Activated CD8-positive, alpha-beta memory T cell treated with anti-CD3 and anti-CD28 coated beads, Interleukin-2, amount 50 U/mL, for 24 hours (primary cell): ENCODE results near the gene ROPN1L.

ENCODE experiments used
- DNase-seq: peaks from one replicate; pipeline ENCODE4 v3.0.0-alpha.2; 2020; ENCODE audit errors: extremely low read depth

Gene ROPN1L

DNA sequence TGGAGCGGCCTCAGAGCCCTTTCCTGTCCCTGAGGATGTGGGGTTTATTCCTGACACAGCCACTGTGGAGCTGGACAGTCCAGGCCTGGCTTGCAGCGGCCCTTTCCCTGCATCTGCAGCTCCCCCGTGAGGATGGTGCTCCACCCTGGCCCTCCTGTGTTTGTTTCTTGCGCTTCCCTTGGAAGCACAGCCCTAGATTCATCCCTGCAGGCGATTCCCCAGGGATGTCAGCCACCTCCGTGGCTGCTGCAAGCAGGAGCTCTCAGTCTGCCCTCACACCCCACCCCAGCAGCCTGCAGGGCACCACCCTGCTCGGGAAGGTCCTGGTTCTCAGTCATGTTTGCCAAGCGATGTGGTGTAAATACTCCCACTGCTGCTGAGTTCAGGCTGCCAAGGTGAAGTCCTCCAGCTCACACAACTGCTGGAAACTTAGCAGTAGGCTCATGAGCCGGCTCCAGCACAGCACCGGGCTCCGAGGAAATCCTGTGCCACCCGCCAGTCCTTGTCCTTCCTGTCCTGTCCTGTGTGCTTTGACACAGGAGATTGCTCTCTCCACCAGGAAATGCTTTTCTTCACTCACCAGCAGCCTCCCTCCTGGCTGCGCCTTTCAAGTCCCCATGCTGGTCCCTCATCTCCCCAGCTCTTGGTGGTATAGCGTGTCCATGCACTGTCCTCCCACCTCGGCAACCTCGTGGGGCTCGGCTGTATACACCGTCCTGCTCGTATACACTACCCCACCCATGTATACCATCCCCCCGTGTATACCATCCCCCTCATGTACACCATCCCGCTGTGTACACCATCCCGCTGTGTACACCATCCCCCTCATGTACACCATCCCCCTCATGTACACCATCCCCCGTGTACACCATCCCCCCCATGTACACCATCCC is 16.2 kb downstream of the ROPN1L start:
- DNase-seq, result no peak

DNA sequence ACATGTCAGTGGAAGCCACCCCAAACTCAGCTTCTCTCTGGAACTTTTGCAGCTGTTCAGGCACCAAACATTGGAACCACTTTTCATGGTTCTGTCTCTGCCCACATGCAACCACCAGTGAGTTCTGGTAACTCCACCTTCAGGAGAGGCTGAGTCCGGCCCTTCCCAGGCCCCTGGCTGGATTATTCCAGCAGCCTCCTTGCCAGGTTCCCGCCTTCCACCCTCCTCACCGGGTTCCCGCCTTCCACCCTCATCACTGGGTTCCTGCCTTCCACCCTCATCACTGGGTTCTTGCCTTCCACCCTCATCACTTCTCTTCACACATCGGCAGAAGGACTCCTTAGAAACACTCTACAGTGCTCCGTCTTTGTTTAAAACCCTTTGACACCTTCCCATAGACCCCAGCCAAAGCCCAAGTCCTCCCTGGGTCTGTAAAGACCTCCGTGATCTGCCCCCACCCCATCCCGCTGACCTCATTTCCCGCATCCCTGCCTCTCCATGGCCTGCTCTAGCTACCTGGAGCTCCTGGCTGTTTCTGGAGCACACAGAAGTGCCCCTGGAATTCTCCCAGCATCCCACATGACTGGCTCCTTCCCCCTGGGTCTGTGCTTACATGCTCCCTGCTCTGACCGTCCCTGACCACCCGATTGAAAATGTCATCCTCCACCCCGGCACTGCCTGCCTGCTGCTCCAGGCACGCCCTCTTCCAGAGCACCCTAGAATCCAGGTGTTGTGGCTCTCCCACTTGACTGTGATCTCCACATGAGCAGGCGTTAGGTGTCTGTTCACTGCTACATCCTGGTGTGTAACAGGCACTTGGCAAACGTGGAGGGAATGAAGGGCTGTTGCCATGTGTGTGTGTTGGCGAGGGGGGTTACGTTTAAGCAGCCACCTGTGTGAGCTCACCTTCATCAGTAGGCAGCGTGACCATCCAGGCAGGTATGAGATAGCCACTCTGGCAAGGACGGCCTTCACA is 17.7 kb downstream of the ROPN1L start:
- DNase-seq, result no peak

DNA sequence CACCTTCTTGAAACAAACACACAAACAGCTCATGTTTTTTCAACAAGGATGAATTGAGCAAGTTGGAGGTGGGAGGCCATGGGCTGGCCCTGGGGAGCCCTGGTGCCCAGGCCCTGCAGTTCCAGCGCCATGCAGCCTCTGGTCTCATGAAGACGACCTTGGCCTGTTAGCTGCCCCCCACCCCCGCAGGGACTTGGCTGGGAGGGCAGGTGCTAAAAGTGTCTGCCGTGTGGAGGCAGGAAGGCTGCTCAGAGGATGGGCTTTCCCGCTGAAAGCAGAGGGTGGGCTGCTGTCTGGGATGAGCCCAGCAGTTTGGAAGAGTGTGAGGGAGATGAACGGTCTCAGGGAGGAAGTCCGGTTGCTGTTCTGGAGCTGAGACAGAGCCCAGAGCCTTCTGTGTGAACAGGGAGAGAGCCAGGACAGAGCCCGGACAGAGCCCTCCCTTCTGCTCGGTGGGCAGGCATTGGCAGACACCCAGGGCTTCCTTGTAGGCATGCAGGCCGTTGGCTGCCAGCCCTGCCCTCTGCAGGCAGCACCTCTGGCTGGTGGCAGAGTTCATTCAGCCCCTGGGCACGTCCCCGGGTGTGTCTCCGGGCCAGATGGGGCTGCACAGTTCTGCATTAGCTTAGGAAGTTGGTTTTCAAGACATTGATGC is 18.7 kb downstream of the ROPN1L start:
- no peak for DNase-seq

DNA sequence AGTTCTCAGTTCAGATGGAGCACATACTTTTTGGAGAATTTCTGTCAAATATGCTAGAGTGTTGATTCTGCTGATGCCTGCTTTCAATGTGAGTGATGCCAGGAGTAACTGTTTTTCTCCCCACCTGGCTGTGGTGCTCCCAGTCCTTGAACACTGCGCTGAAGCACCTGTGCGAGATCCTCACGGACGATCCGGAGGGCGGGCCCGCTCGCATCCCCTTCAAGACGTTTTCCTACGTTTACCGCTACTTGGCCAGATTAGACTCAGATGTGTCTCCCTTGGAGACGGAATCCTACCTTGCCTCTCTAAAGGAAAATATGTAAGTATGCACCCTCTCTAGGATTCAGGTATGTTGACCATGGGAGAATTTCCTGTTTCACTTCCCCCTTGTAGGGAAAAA is 19.4 kb downstream of the ROPN1L start:
- DNase-seq, result no peak

DNA sequence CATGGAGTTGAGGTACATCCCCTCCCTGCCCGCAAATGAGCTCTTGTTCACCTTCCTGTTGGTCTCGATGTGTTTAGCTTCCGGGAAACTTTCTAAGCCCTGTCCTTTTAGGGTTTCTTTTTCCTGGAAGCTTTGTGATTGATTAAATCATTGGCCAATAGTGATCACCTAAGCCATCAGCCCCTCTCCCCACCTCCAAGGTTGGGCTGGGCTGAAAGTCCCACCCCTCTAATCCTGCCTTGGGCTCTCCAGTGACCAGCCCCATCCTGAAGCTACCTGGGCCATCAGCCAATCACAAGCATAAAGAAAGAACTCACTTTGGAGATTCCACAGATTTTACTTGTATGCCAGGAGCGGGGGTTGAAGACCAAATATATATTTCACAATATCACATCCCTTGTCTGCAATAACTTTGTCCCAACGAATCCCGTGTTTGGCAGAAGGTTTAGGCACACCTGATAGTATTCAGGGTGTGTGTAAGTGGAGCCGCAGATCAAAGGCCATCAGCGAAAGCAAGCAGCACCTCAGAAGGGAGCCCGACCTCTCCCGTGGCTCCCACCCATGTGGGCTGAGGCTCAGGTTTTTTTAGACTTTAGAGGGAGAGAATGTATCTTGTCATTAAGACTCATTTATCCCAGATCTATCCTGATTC is 20.4 kb downstream of the ROPN1L start:
- no peak for DNase-seq

DNA sequence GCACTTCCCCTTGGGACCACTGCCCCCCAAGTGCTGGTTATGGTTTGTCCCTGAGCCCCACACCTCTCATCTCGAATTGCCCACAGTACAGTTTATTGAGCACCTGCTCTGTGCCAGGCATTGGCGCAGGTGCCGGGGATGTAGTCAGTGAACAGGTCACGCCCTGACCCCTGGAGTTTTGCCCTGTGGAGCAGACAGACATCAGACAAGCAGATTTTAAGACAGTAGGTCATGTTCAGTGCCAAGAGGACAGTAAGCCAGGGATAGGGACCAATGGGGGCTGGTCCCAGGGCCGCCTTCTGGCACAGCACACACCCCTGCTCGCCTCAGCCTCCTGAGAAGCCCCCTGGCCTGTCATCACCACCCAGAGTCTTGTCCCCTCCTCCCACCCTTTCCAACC is 21.9 kb downstream of the ROPN1L start:
- DNase-seq, result no peak

DNA sequence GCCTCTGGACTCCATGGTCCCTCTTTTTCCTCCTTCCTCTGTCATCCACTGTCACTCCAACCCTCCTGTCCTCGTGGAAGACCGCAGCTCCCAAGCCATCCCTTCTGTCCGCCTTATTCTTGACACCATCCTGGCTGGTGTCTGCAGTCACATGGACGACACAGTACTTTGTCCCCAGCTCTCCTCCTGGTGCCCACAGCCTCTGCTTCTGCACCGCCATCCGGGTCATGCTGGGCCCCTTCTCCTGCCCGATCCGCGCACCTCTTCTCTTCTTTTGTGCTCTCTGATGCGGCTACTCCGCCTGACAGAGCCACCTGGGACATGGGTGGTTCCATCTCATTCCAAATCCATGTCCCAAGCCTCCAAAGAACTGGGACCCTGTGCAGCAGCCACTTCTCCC is 22.5 kb downstream of the ROPN1L start:
- DNase-seq, result no peak

DNA sequence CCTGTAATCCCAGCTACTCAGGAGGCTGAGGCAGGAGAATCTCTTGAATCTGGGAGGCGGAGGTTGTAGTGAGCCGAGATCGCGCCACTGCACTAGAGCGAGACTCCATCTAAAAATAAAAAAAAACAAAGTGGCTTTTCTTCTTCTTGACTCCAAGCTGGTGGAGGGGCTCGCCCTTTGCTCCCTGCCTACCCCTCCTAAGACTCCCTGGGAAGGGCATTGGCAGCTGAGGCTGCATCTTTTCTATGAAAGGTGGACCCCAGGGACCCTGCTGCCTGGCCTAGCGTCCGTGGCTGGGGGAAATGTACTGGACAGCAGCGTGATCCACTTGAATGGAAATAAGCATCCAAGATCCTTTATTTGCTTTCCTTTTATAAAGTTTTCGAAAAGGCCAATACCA is 24.0 kb downstream of the ROPN1L start:
- DNase-seq, result no peak

DNA sequence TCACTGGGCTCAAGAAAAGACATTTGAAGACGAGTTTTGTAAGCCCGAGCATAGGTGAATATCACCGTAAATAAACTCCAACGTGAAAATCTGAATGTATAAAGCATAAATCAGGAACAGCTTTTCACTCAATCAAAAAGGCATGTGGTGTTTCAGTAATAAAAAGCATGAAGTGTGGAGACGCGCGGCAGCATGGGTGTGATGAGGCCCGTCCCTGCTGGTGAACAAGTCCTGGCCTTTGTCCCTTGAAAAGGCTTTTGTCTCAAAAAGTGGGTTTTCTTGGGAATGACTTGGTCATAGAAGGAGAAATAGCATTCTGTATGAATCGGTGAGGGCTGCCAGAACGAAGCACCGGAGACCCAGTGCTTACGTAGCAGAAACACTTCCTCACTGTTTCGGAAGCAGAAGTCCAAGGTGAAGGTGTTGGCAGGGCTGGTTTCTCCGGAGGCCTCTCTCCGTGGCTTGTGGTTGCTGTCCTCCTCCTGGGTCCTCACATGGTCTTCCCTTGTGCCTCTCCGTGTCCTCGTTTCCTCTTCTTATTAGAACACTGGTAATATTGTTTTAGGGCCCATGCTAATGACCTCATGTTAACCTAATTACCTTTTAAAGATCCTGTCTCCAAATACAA is 24.9 kb downstream of the ROPN1L start:
- no peak for DNase-seq

DNA sequence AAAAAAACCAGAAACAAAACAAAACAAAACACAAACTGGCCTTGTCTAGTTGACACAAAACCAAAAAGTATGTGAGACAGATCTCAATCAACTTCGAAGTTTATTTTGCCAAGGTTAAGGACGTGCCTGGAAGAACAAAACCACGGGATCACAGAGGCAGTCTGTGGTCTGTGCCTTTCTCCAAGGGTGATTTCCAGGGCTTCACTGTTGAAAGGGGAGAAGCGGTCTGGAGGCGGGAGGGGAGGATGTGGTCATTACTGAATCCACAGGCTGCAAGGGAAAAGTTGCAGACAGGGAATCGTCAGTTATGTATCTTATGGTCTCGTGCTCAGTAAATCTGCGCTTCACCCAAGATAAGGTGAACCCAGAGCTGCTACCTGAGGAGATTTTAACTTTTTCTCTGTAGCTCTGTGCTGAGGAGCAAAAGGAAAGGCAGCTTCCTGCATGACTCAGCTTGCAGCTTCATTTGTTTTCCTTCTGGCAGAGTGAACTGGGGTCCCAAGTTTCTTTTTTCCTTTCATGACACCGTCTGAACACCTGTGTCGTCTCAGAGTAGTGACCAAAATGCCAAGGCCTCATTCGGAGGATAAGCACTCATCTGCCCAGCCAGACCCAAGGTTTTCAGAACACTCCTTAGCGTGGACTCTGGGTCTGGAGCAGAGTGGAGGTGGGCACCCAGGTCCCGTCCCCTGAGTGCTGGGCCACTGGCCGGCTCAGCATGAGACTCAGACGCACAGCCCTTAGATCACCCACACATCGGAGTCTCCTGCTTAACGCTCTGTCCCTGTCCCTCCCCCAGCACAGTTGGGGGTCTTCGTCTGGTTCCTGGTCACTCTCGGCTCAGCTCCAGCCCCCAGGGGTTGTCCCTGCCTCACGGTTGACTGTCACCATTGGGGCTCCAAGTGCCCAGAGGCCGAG is 25.9 kb downstream of the ROPN1L start:
- DNase-seq, result no peak

DNA sequence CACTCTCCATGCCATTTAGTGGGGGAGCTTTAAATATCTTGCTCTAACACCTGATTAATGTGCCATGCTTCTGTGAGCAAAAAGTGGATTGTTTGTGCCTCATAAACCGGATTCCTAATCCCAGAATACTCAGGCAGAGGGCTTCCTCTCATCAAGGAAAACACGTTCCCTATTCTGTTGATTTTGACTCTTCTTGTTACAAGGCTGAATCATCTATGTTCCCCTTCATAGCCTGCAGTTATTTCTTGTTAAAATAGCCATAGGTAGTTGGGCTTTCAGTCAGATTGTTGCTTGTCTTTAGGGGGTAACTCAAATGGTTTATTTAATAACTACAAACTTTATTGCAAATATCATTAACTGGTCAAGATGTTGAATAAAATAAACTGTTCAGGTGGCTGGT is 26.6 kb downstream of the ROPN1L start:
- DNase-seq, result no peak

DNA sequence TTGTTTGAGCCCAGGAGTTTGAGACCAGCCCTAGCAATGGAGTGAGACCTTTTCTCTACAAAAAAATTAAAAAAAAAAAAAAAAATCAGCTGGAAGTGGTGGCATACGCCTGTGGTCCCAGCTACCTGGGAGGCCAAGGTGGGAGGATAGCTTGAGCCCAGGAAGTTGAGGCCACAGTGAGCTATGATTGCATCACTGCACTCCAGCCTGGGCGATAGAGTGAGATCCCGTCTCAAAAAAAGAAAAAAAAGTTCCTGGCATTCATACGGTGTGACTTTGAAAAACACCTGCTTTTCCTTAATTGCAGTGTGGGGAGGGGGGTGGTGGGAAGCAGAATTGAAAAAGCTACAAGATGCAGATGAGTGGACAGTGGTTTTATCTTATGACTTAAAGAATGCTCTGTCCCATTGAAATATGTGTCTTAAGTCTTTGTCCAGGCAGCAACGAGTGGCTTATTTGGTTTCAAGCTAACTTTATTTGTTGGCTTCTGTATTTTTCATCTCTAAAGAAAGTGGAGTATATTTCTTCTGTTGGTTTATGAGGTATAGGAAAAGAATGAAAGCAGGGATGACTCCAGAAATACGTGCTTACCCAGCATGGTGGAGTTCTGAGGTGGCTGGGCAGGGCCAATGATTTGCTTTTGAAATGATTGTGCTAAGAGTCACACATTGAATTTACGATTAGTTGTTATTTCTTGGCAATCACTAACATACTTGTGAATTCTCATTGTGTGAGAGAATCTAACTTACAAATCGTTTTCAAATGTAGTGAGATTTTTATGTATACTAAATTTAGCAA is 27.8 kb downstream of the ROPN1L start:
- no peak for DNase-seq

DNA sequence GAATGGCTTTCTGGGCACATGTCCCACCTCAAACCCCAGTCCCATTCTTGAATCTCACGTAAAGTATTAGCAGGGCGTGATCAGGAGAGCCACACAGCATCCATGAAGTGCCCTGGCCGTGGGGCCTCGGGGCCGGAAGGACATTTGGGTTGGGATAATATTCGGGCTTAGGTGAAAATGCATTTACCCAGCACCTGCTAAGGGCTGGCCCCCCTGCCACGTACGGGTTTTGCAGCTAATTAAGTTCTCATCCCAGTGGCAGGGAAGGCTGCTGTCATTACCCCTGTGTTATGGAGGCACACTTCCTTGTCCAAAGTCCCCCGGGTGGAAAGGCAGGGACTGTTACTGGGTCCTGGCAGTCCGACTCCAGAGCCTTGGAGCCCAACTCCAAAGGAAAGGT is 29.0 kb downstream of the ROPN1L start:
- no peak for DNase-seq

DNA sequence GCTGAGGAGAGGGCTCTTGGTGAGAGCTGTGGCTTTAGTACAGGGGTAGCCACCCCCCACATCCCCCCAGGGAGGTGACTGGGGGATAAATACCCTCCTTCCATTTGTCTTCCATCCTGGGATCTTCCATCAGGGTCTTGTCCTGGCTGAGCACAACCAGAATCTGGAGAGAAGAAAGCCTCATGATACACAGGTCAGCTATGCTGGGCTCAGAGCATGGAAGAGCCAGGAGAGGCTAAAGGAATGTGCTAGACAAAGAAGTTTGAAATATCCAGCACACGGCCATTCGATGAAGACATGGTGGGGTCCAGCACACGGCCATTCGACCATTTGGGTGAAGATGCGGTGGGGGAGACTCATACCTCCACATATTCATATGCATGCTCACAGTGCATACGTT is 30.0 kb downstream of the ROPN1L start:
- no peak for DNase-seq

DNA sequence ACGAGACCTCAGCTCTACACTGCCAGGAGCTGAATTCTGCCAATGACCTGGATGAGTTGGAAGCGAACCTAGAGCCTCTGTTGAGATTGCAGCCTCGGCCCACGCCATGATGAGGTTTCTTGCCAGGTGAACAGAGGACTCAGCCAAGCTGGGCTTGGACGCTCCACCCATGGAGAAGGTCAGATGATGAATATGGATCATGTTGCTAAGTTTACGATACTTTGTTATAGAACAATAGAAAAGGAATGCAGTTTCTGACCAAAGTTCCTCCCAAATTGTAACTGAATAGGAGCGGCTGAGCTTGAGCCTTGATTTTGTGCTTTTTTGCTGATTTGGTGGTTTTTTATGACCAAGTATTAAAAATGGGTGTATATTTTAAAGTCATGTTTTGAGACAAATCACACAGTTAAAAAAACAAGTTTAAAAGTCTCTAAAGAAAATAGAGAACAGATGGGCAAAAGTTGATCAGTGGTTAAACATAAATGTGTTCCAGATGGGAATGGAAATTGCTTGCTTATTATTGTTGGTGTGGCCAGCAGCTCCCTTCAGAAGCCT is 32.9 kb downstream of the ROPN1L start:
- no peak for DNase-seq

DNA sequence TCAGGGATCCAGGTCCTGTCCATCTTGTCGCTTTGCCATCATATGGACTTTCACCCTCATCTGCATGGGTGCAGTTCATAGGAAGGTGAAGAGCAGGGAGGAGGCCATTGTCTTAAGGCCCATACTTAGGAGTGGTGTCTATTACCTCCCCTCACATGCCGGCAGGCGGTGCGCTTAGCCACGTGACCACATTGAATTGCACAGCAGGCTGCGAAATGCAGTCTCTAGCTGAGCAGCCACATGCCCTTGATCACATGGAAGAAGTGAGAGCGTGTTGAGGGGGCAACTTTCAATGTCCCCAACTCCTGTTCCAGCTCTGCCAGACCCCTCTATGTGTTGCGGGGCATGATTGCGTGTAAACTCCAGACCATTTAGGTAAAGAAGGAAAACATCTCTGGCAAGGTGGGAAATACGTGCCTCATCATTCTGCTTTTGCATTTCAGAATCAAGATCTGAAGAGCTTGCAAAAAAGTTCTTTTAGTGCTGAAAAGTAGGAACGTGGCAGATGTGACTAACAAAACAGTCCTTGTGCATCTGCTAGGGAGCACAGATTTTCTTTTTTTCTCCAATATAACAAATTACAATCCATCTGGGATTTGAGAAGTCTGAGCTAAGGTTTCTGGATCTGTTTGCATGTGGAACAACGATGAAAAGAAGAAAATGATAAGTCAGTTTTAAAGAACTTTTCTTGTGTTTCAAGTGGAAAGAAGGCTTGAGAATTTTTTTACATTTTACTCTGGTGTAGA is 34.4 kb downstream of the ROPN1L start:
- no peak for DNase-seq

DNA sequence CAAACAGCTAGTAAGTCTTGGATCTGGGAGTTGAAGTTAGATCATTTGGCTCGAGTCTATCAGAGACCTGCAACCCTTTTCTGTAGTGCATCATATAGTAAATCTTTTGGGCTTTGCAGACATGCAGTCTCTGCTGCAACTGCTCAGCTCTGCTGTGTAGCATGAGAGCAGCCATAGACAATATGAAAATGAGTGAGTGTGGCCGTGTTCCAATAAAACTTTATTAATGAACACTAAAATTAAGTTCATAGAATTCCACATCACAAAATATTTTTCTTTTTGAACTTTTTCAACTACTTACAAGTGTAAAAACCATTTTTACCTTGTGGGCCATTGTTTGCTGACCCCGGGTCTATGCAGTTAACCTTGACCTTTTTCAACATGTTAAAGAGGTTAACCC is 35.2 kb downstream of the ROPN1L start:
- no peak for DNase-seq

DNA sequence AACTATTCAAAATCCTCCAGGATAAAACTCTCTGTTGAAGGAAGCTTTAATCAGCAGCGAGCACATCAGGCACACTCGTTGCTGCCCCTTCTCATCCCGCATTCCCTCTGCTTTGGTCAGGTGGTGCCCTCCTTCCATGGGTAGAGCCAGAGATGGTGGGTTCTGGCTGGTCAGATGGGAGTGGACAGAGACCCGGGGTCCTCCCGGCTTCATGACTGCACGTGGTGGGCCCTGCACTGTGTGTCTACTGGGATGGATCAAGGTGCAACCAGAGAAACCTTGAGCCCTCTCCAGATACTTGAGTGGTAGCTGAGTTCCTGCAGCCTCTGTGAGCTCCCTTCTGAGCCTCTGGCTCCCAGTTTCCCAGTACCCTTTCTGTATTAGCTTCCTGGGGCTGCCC is 36.3 kb downstream of the ROPN1L start:
- DNase-seq, result no peak
